GM03348 (cell line): ENCODE results near the gene GBA2.

ENCODE experiments used
- DNase-seq: peaks from one replicate; pipeline ENCODE4 v3.0.0; 2012; ENCODE audit warnings: low spot score

Gene GBA2

DNA sequence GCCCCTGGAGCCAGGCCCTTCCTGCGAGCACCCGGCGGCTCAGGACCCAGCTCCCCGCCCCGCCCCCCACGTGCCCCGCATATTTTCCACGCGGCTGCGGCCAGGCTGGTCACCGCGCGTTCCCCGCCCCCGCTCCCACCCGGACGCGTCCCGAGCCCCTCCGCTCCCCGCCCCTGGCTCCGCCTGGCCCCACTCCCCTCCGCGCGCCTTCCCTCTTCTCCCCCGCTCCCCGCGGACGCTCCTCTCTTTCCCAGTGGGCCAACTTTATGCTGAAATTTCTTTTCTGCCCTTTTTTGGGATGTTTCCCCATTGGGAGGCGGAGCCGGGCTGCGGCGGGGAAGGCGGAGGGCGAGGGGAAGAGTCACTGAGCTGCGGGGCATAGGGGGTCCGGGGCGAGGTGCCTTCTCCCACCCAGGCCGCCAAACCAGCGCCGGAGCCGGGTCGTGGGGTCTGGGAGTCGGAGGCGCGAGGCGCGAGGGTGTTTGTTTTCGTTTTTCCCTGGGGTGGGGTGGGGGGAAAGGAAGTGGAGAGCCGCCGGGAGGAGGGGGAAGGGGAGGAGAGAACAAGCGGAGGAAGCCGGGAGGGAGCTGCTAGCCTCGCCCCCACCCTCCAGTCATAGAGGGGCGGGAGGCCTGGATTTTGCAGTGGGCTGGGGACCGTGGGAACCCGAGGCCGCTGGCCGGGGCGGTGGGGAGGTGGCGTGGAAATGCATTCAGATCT, 58.3 kb downstream of the GBA2 start:
- peak; percentile 95 for DNase-seq

DNA sequence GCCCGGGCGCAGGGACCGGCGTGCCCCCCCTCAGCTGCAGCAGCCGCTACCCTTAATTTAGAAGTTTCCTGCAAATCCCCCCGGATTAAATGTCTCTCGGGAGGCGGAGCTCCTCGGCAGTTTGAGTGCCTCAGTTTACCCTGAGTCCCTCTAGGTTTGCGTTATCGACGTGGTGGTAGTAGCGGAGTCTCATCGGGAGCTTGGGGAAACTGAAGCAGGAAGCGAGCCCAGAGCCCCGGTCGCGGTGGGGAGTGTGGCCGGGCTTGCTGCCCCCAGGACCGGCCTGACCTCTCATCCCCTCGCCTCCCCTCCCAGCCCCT, 58.8 kb downstream of the GBA2 start:
- DNase-seq: no peak

DNA sequence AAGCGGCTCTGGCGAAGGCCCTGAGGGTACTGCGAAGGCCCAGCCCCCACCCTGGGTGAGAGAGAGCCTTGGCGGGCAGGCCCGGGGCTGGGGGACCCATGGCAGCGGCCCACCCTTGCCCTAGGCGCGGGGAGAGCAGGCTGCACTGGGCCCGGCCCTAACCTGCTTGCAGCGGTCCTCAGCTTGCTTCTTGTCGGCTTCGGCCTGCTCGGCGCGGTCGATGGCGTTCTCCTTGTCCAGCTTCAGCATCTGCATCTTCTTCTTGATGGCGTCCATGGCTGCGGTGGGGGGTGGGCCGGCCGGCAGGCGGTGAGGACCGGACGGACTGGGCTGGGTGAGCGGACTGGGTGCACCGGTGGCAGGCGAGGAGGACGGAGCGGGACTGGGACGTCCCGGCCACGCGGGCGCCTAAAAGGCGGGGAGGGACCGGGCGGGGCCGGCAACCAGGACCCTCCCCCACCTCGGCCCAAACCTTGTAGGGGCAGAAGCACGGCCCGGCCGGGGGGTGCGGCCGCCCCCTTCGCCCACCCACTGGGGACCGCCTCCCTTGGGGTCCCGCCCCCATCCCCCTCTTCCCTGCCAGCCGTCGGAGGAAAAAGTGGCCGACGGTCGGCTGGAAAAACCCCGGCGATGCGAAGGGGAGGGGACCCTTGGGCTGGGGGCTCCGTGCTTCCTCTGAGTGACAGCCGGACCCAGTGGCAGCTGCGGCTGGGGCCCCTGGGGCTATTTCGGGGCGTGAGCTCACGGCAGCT, 59.3 kb downstream of the GBA2 start, which contains the start of gene TPM2:
TSS of gene TPM2 (minus strand) at position 384 of the 752 bp plus-strand sequence. CDS start at position 276, 108 bp downstream.
- peak; percentile 97 for DNase-seq

DNA sequence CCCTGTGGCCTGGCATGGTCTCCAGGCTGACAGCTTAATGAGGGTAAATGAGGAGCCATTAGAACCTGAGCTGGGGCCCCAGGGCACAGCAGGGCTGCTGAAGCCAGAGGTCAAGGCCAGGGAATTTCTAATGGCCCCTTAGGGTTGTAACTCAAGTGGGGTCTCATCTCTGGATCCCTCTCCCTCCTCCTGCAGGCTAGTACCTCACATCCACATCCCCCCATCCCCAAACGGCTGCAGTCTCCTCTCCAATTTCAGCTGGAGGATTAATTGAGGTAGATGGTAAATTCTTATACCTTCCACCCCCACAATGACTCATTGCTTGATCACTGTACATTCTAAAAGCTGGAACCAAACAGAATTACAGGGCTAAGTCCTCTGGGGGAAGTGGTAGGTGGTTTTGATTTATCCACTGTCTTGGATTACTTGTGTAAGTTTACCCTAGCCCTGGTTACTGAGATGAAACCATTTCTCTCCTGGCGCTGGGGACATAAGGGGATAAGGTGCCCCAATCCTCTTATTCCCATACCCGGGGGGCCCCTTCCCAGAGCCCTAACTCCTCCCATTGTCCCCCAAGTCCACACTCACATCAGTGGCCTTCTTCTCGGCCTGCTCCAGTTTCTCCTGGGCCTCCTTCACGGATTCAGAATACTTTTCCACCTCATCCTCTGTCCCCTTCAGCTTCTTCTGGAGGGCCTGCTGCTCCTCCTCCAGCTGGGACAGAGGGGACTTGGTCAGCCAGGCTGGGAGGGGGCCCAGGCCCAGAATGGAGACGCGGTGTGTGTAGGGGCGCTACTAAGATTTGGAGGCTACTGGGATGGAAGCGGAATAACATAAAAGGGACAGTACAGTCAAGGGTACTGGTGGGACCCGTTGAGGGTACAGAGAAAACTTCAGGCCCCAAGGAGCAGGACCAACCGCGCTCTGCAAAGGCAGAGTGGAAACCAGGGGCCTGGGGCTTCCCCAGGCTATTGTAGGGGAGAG, 60.2 kb downstream of the GBA2 start:
- DNase-seq: peak; percentile 69

DNA sequence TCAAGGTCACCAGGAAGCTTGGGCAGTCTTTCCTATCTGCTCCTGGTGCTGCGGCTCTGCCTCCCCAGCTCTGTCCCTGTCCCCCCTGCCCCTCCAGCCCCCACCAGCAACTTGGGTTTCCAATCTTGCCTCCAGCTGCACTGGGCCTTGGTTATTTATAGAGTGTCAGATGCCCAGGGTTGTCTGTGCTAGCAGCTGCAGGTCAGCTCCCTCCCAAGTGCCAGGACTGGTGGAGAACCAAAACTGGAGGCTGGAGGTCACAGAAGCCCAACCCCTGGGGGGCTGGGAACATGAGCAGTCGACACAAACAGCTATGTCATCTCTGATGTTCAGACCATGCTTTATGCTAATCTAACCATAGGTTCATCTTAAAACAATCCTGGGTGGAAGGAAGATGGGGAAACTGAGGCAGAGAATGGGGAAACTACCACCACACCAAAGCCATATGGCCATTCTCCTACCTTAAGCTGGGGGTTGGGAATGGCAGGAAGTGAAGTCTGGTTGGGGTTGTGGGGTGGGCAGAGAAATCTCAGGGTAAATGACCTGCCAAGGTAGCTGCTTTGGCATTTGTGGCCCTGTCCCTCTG, 61.0 kb downstream of the GBA2 start:
- DNase-seq: no peak

DNA sequence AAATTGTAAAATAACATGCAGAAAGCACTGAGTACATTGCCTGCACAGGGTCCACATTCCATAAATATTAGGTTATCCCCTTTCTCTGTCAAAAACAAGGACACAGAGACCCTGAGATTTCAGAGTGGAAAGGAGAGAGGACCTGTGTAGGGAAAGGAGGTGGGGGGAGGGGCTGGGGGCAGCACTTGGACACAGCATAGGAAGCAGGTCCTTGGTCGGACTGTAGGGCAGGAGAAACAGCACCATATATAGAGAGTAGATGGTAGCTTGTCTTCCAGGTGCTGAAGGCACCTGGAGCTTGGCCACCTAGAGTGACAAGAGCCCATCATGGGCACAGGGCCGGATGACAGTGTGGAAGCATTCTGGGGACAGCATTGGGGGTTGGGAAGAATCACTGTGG, 61.7 kb downstream of the GBA2 start:
- DNase-seq: no peak
